HG02885 (cell line): Measurements from ENCODE around the gene ADORA2A.

Experiments
- ATAC-seq: cut with Tn5 transposase; IDR thresholded peaks from one replicate; pipeline ENCODE4 v1.9.1; 2021; ENCODE audit warnings: mild to moderate bottlenecking; ENCODE audit not compliant: unreplicated experiment, poor library complexity

Gene ADORA2A

GRCh38 chr22:24444251-24444650 is 16.9 kb downstream of the ADORA2A start:
- ATAC-seq = no peak

- ATAC-seq = no peak
These were observed 17.5 kb downstream of the ADORA2A start for GRCh38 chr22:24444729-24445466.

- no peak for ATAC-seq
These were observed 18.3 kb downstream of the ADORA2A start for GRCh38 chr22:24445481-24446259.

GRCh38 chr22:24446260-24446611 is 18.8 kb downstream of the ADORA2A start:
- no peak for ATAC-seq

- ATAC-seq = no peak
These were observed 23.2 kb downstream of the ADORA2A start for GRCh38 chr22:24450610-24451009.

GRCh38 chr22:24451162-24451561 is 23.8 kb downstream of the ADORA2A start:
- no peak for ATAC-seq

- no peak for ATAC-seq
These were observed 26.5 kb downstream of the ADORA2A start for GRCh38 chr22:24453853-24454252.

- no peak for ATAC-seq
These were observed 27.6 kb downstream of the ADORA2A start for GRCh38 chr22:24455039-24455438.

GRCh38 chr22:24455751-24456426 is 28.5 kb downstream of the ADORA2A start:
- no peak for ATAC-seq

- ATAC-seq = no peak
These were observed 30.6 kb downstream of the ADORA2A start for GRCh38 chr22:24457894-24458420.

- no peak for ATAC-seq
These were observed 32.5 kb downstream of the ADORA2A start for GRCh38 chr22:24459911-24460310.

GRCh38 chr22:24460418-24461089 is 33.2 kb downstream of the ADORA2A start:
- peak; percentile 50 for ATAC-seq

GRCh38 chr22:24463071-24463760 is 35.8 kb downstream of the ADORA2A start:
- ATAC-seq = no peak

GRCh38 chr22:24465566-24465965 is 38.2 kb downstream of the ADORA2A start:
- no peak for ATAC-seq

- ATAC-seq = no peak
These were observed 38.6 kb downstream of the ADORA2A start for GRCh38 chr22:24465975-24466374.

- no peak for ATAC-seq
These were observed 39.4 kb downstream of the ADORA2A start for GRCh38 chr22:24466716-24467328.

- ATAC-seq = no peak
These were observed 39.9 kb downstream of the ADORA2A start for GRCh38 chr22:24467340-24467739.

- ATAC-seq = no peak
These were observed 44.2 kb downstream of the ADORA2A start for GRCh38 chr22:24471570-24471969.

- ATAC-seq = no peak
These were observed 45.9 kb downstream of the ADORA2A start for GRCh38 chr22:24473284-24473683.
